Small intestine (tissue), 7 donors: ENCODE results near the gene DNAI2. TPM values are rescaled to one million over a fixed set of nuclear protein-coding genes. Genes with fewer than 3 reads are reported as not detected.

Experiments used
- DNase-seq, 2 donors: peaks; one replicate each; pipeline versions ENCODE4 v3.0.0 to v3.0.0-alpha.2; 2013
- FAIRE-seq: peaks from 2 replicates; lab custom pipeline; 2012; peaks lifted over from hg19 to GRCh38; lab: Jason Lieb, UNC
- H3K27ac ChIP-seq, 3 donors: one replicate each; pipeline ENCODE4 v1.5.1; 2013; ENCODE audit warnings: low read length in 2 of 3, mild to moderate bottlenecking in 2 of 3, control low read depth in 1 of 3, inconsistent platforms in 1 of 3, low read depth in 1 of 3, moderate library complexity in 1 of 3
- H3K27me3 ChIP-seq, 3 donors: one replicate each; pipeline ENCODE4 v1.6.1; 2013; ENCODE audit warnings: low read length in 3 of 3, inconsistent platforms in 1 of 3; ENCODE audit not compliant: control insufficient read depth in 3 of 3, insufficient read depth in 3 of 3
- H3K36me3 ChIP-seq, 3 donors: one replicate each; pipeline ENCODE4 v1.6.1; 2013; ENCODE audit warnings: low read length in 3 of 3, inconsistent platforms in 1 of 3, low read depth in 1 of 3, mild to moderate bottlenecking in 1 of 3, moderate library complexity in 1 of 3; ENCODE audit not compliant: control insufficient read depth in 3 of 3, insufficient read depth in 2 of 3
- H3K4me1 ChIP-seq, 3 donors: one replicate each; pipeline ENCODE4 v1.6.1; 2013; ENCODE audit warnings: low read length in 2 of 3, inconsistent platforms in 1 of 3, low read depth in 1 of 3, mild to moderate bottlenecking in 1 of 3, moderate library complexity in 1 of 3; ENCODE audit not compliant: control insufficient read depth in 3 of 3, insufficient read depth in 2 of 3
- H3K4me3 ChIP-seq, 3 donors: one replicate each; pipeline ENCODE4 v1.5.1; 2013; ENCODE audit warnings: low read length in 3 of 3, control low read depth in 1 of 3, inconsistent platforms in 1 of 3, low read depth in 1 of 3, mild to moderate bottlenecking in 1 of 3, moderate library complexity in 1 of 3
- H3K9me3 ChIP-seq, 2 donors: one replicate each; pipeline ENCODE4 v1.6.1; 2013; ENCODE audit warnings: low read depth in 1 of 2, low read length in 1 of 2; ENCODE audit not compliant: control insufficient read depth in 2 of 2, insufficient read depth in 1 of 2
- WGBS, 3 donors: extraction: QIAGEN DNeasy Blood & Tissue Kit; methylation state at CpG; one replicate each; pipeline ENCODE4 v1.1.7; 2013; 5-methylcytosine and 5-hydroxymethylcytosine counted together
- polyA plus RNA-seq, 4 donors: library from polyadenylated mRNA; stranded (reverse) in 3 of 4; unstranded in 1 of 4; fragments of 200-250 nt in 3 of 4; fragments of 120-200 nt in 1 of 4; gene quantifications; one replicate each; pipeline versions ENCODE4 v1.2.1 to v1.2.3, GENCODE V29; 2013
- donor health status: healthy with polysubstance abuse.
- donor health status: control.
- donor health status: control.
- donor health status: Bipolar disorder and iron deficiency.
- donor health status: healthy.

DNAI2 gene
- polyA plus RNA-seq, 4 donors: 0.03 to 0.10 TPM; not detected in 2

GRCh38 chr17:74325376-74325742 lies 51.3 kb downstream of the DNAI2 start:
- peaks cover 0 to 3% (median 0%) of the 10 kb centered on the region in 3 donors for H3K4me1 ChIP-seq
- no peak for DNase-seq
- no peak overlapping the region for H3K4me3 ChIP-seq
- no peaks in the 10 kb centered on the region for H3K36me3 ChIP-seq
- H3K27me3 ChIP-seq: peaks cover 0 to 31% (median 0%) of the 10 kb centered on the region in 3 donors
- H3K27ac ChIP-seq: no peak overlapping the region
- 23 to 29% (median 24%) methylated on average over 11 of the region's 11 CpGs for WGBS, 3 donors
- no peak for FAIRE-seq
- no peaks in the 10 kb centered on the region for H3K9me3 ChIP-seq

DNA sequence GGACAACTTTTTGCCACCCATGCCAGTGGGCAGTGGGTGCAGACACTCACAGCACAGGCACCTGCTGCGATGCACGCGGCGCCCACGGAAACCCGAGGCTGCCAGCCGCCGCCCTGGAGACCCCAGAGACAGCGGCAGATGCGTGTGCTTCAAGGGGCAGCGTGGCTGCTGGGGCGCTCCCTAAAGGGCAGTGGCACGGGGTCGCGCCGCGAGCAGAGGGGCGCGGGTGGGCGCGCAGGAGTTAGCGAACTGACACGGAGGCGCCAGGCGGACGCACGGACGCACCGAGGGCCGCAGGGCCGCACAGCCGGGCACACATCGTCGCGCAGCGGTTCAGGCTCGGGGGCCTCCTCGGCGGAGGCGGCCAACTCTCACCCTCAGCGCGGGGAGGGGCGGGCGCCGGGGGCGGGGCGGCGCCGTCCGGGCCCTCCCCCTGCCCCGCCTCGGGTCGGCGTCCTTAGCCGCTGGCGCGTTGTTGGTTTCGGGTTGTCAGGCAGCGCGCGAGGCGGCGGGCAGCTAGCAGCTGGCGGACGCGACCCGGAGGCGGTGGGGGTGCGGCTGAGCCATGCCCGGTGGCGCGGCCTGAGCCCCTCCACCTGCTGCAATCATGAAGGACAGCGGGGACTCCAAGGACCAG lies 51.8 kb downstream of the DNAI2 start, which contains the start of gene KIF19:
Gene KIF19 (plus strand): TSS at position 484 of the 637 bp plus-strand sequence. CDS start 124 bp downstream, at position 608.
- H3K36me3 ChIP-seq: no peaks in the 10 kb centered on the region
- DNase-seq (peak; percentile 35 to 52), FAIRE-seq (no peak)
- peak within 1 kb of the TSS in 2 of 3 donors; percentile 6 to 32 for H3K4me3 ChIP-seq
- H3K9me3 ChIP-seq: no peaks in the 10 kb centered on the region
- H3K27ac ChIP-seq: peak within 1 kb of the TSS in 1 of 3 donors; percentile 49
- H3K4me1 ChIP-seq: peaks cover 0 to 3% (median 0%) of the 10 kb centered on the region in 3 donors
- 4 to 7% (median 5%) methylated on average over 54 to 73 of the region's 73 CpGs for WGBS, 3 donors
- H3K27me3 ChIP-seq: peaks cover 0 to 30% (median 0%) of the 10 kb centered on the region in 3 donors

DNA sequence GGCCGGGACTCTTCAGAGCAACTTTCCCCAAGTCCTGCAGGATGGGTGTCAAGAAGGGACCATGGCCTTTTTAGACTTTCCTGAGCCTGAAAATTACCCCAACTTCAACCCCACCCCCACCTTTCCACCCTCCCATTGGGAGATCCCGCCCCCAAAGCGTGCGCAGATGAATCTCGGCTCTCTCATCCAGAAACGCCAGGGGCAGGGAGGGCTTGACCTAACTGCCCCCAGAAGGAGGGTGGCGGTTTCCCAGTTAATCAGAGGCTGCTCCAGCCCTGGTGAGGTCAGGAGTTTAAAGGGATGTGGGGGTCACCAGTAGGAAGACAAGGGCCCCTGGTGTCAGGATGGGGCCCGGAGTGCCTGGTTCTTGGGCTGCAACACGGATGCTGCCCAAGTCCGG lies 52.5 kb downstream of the DNAI2 start:
- Histone ChIP-seq H3K36me3 (no peaks in the 10 kb centered on the region), H3K4me3 (peak overlapping the region in 2 of 3 donors; percentile 6 to 32), H3K4me1 (peaks cover 0 to 3% (median 0%) of the 10 kb centered on the region in 3 donors), H3K27ac (no peak overlapping the region), H3K27me3 (peaks cover 0 to 30% (median 0%) of the 10 kb centered on the region in 3 donors), H3K9me3 (no peaks in the 10 kb centered on the region)
- WGBS, 3 donors: 22 to 31% (median 27%) methylated on average over 10 of the region's 10 CpGs
- FAIRE-seq (no peak), DNase-seq (no peak)

DNA sequence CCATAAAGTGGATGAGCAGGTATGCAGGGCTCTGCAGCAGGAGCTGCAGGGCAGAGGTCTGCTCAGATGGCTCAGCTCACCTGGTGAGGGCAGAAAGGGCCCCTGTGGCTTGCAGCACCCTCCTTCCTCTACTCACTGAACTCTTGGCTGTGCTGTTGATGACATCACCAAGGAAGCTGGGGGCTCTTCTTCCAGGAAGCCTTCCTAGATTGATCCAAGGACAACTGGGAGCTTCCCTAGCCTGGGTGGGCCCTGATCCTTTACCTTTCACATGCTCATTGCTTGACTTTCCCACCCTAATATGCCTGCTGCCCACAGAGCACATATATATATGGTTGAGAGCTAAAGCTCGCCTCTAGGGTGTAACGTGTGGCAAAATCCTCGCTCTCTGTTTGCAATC lies 54.5 kb downstream of the DNAI2 start:
- Histone ChIP-seq H3K9me3 (no peaks in the 10 kb centered on the region), H3K36me3 (no peaks in the 10 kb centered on the region), H3K4me3 (no peak overlapping the region), H3K27me3 (peaks cover 0 to 30% (median 0%) of the 10 kb centered on the region in 3 donors), H3K4me1 (peaks cover 0 to 6% (median 3%) of the 10 kb centered on the region in 3 donors), H3K27ac (no peak overlapping the region)
- FAIRE-seq: no peak
- DNase-seq: no peak
- WGBS, 3 donors: 73 to 93% (median 88%) methylated on average over 3 of the region's 3 CpGs

- no peak overlapping the region for H3K27ac ChIP-seq
- FAIRE-seq (no peak), DNase-seq (no peak)
- H3K9me3 ChIP-seq: peaks cover 0 to 4% of the 10 kb centered on the region in 2 donors
- H3K4me1 ChIP-seq: peaks cover 0 to 6% (median 3%) of the 10 kb centered on the region in 3 donors
- H3K36me3 ChIP-seq: peaks cover 0 to 1% (median 0%) of the 10 kb centered on the region in 3 donors
- H3K27me3 ChIP-seq: peaks cover 0 to 29% (median 0%) of the 10 kb centered on the region in 3 donors
- 66 to 74% (median 70%) methylated on average over 3 of the region's 3 CpGs for WGBS, 3 donors
- no peak overlapping the region for H3K4me3 ChIP-seq
These were observed 55.3 kb downstream of the DNAI2 start for GRCh38 chr17:74329378-74329777.

- 53 to 77% (median 67%) methylated on average over 8 of the region's 8 CpGs for WGBS, 3 donors
- peaks cover 0 to 6% (median 3%) of the 10 kb centered on the region in 3 donors for H3K4me1 ChIP-seq
- no peak overlapping the region for H3K4me3 ChIP-seq
- no peak overlapping the region for H3K27ac ChIP-seq
- peaks cover 0 to 2% (median 0%) of the 10 kb centered on the region in 3 donors for H3K36me3 ChIP-seq
- no peak for DNase-seq
- H3K27me3 ChIP-seq: peaks cover 0 to 18% (median 0%) of the 10 kb centered on the region in 3 donors
- FAIRE-seq: no peak
- peaks cover 0 to 6% of the 10 kb centered on the region in 2 donors for H3K9me3 ChIP-seq
These were observed 56.4 kb downstream of the DNAI2 start for GRCh38 chr17:74330446-74330845.

DNA sequence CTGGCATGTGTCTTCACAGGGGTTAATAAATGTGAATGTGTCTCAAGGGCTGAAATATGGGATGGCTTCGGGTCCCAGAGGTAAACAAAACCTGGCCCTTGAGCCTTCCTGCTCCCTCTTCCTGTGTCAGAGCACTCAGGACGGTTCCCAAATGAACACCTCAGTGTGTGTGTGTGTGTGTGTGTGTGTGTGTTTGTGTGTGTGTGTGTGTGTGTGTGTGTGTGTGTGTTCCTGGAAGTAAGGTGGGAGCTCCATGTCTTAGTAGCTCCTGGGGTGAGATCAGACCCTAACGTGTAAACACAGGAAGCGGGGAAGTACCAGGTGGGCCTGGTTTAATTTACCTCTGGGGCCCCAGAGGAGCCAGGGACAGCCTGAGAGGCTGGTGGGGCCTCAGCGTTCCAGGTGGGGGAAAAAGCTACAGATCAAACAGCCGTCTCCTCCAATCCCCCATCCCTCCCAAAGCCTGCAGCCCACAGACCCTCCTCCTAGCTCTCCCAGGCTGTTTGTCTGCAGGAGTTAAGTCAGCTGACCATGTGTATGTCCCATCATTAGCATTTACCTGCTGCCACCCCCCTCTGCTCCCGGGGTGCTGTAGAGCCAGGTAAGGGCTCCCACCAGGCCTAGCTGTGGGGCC lies 58.1 kb downstream of the DNAI2 start:
- Histone ChIP-seq H3K27me3 (peaks cover 0 to 5% (median 0%) of the 10 kb centered on the region in 3 donors), H3K9me3 (peaks cover 0 to 6% of the 10 kb centered on the region in 2 donors), H3K4me1 (peaks cover 0 to 6% (median 0%) of the 10 kb centered on the region in 3 donors), H3K36me3 (peaks cover 0 to 2% (median 0%) of the 10 kb centered on the region in 3 donors), H3K4me3 (no peak overlapping the region), H3K27ac (peak overlapping the region in 2 of 3 donors; percentile 66 to 70)
- DNase-seq (no peak), FAIRE-seq (no peak)
- WGBS, 3 donors: 48 to 62% (median 52%) methylated on average over 4 to 7 of the region's 7 CpGs

GRCh38 chr17:74332763-74333283 lies 58.8 kb downstream of the DNAI2 start:
- Histone ChIP-seq H3K36me3 (peaks cover 0 to 2% (median 0%) of the 10 kb centered on the region in 3 donors), H3K4me3 (no peak overlapping the region), H3K27me3 (peaks cover 0 to under 1% (median 0%) of the 10 kb centered on the region in 3 donors), H3K27ac (peak overlapping the region in 2 of 3 donors; percentile 66 to 70), H3K4me1 (peaks cover 0 to 6% (median 0%) of the 10 kb centered on the region in 3 donors), H3K9me3 (peaks cover 0 to 6% of the 10 kb centered on the region in 2 donors)
- WGBS, 3 donors: 17 to 30% (median 22%) methylated on average over 9 to 11 of the region's 11 CpGs
- DNase-seq (peak; percentile 36 to 54), FAIRE-seq (no peak)
